Gastrocnemius medialis (tissue), 4 donors: Measurements from ENCODE around the gene GRIK3.

ENCODE experiments used
- POLR2A ChIP-seq, 2 donors: fragments of 450-650 bp; IDR thresholded peaks; one replicate each; pipeline ENCODE4 v1.6.1; 2017; ENCODE audit warnings: antibody characterized with exemption in 2 of 2, mild to moderate bottlenecking in 2 of 2, moderate library complexity in 2 of 2
- TF ChIP-seq, protein P1 (sequence below), 5 experiments: fragments of 450-650 bp in 3 of 5; fragments of 200-600 bp in 2 of 5; sonication (generic) in 2 of 5; IDR thresholded peaks in 4 of 5; conservative IDR thresholded peaks in 1 of 5; 1 replicate in 4 of 5; 2 replicates in 1 of 5; pipeline ENCODE4 v1.5.1; 2016 to 2019; ENCODE audit warnings: antibody characterized with exemption in 5 of 5, mild to moderate bottlenecking in 3 of 5, moderate library complexity in 3 of 5

DNA sequence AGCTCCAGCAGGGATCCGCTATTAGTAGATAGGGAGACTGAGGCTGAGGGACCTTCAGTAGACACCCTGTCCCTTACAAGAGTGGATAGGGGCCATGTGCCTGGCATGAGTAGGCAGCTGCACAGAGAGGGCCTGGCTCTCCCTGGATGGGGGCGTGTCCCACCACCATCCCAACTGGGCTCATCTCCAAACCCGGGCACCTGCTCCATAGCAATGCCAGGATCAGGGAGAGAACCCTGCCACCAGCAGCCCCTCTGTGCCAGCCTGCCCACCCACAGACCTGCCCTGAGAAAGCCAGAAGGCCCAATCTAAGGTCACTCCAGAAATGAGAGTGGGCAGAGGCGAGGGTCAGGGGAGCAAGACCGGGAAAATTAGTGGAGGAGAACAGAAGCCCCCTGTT lies 121.3 kb downstream of the GRIK3 start:
- TF ChIP-seq, protein P1, sequence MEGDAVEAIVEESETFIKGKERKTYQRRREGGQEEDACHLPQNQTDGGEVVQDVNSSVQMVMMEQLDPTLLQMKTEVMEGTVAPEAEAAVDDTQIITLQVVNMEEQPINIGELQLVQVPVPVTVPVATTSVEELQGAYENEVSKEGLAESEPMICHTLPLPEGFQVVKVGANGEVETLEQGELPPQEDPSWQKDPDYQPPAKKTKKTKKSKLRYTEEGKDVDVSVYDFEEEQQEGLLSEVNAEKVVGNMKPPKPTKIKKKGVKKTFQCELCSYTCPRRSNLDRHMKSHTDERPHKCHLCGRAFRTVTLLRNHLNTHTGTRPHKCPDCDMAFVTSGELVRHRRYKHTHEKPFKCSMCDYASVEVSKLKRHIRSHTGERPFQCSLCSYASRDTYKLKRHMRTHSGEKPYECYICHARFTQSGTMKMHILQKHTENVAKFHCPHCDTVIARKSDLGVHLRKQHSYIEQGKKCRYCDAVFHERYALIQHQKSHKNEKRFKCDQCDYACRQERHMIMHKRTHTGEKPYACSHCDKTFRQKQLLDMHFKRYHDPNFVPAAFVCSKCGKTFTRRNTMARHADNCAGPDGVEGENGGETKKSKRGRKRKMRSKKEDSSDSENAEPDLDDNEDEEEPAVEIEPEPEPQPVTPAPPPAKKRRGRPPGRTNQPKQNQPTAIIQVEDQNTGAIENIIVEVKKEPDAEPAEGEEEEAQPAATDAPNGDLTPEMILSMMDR (IDR thresholded peaks at IDR 0.05 in 4 of 5, conservative IDR thresholded peaks at IDR 0.05 in 1 of 5), result no peak
- TF ChIP-seq POLR2A (IDR thresholded peaks at IDR 0.05), result no peak
